Neural progenitor cell (in vitro differentiated cells): Measurements from ENCODE around the gene GJB2.

Experiments
- CTCF ChIP-seq: fragments of 200-600 bp; sonication (generic); IDR thresholded peaks from 2 replicates; pipeline ENCODE4 v1.5.1; 2017; ENCODE audit warnings: antibody characterized with exemption, mild to moderate bottlenecking
- EZH2 ChIP-seq: fragments of 200-600 bp; sonication (generic); IDR thresholded peaks from 2 replicates; pipeline ENCODE4 v1.6.1; 2017; ENCODE audit warnings: antibody characterized with exemption, mild to moderate bottlenecking, moderate library complexity
- EZH2phosphoT487 ChIP-seq: fragments of 200-600 bp; sonication (generic); IDR thresholded peaks from 2 replicates; pipeline ENCODE4 v1.6.1; 2017; ENCODE audit warnings: antibody characterized with exemption

GRCh38 chr13:20195801-20196200 is 3.1 kb upstream of the GJB2 start:
- TF ChIP-seq CTCF, result no peak
- TF ChIP-seq EZH2phosphoT487, result no peak
- no peak for TF ChIP-seq EZH2
